Esophagus squamous epithelium (tissue), 4 donors: ENCODE data around the gene PIGA.

Experiments used
- CTCF ChIP-seq, 6 experiments: fragments of 450-650 bp in 4 of 6; fragments of 200-600 bp in 2 of 6; sonication (generic) in 2 of 6; IDR thresholded peaks; one replicate each; pipeline ENCODE4 v1.5.1; 2016 to 2019; ENCODE audit warnings: antibody characterized with exemption in 6 of 6, mild to moderate bottlenecking in 4 of 6, moderate library complexity in 4 of 6
- POLR2A ChIP-seq, 4 donors: fragments of 450-650 bp; IDR thresholded peaks; one replicate each; pipeline ENCODE4 v1.6.1; 2017; ENCODE audit warnings: antibody characterized with exemption in 4 of 4, mild to moderate bottlenecking in 4 of 4, moderate library complexity in 3 of 4

GRCh38 chrX:15345976-15346375 lies 10.7 kb upstream of the PIGA start:
- TF ChIP-seq CTCF (IDR thresholded peaks at IDR 0.05) (no peak), POLR2A (IDR thresholded peaks at IDR 0.05) (no peak)
